NCI-H2227 treated with DMSO at 0.1 percent for 48 hours (cell line): ENCODE results near the gene RAB25.
"Not testable (repeated sequence)": the region's sequence is repeated elsewhere in the genome, so short reads cannot be mapped to it uniquely, and the experiment has no call there.

Source experiments
- DNase-seq: peaks from one replicate; lab custom pipeline; 2025; lab: John Stamatoyannopoulos, UW

RAB25 gene

GRCh38 chr1:156054500-156055280 lies 6.3 kb upstream of the RAB25 start, which contains the start of gene LAMTOR2:
LAMTOR2 (plus strand) TSS chr1:156054782; CDS start chr1:156054890, 108 bp downstream.
- DNase-seq: peak; percentile 98

DNA sequence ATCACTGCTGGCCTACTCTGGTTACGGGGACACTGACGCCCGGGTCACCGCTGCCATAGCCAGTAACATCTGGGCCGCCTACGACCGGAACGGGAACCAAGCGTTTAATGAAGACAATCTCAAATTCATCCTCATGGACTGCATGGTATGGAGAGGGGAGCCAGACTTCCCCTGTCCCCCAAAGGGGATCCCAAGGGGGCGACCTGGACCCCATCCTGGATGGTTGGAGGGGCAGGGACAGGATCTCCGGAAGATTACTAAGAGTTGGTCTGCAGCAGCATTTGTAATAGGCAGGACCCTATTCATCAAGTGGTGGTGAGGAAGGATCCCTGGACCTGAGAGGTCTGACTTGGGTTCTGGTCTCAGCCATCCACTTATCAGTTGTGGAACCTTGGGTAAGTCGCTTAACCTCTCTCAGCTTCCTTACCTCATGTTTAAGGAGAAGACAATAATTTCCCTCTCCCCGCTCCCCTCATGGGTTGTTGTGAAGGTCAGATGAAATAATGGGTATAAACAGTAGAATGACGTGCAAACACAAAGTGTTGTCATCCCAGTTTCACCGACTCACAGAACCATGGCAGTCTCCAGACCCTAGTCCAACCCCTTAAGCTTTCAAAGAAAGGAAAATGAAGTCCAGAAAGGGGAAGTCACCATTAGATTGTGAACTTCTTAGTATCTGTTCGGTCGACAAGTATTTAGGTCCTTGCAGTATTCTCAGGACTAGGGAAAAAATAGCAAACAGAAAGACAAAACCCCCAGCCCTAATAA lies 5.5 kb upstream of the RAB25 start:
- no peak for DNase-seq

DNA sequence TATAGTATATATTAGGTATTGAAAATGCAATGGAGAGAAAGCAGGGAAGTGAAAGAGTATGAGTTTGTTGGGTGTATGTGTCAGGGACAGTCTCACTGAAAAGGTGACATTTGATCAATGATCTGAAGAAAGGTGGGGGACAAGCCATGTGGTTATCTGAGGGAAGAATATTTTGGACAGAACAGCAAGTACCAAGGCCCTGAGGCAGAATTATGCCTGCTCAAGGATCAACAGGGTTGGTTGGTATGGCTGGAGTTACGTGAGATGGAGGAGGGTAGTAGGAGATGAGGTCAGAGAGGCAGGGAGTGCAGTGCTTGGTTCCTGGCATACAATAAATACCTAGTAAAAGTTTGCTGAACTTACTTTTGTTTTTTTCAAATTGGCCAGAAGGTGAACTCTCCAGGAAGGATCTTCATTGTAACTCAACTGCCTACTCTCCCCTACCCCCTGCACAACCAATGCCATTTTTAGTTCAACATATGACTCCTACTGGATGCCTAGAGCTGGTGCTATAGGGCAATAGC lies 4.6 kb upstream of the RAB25 start:
- DNase-seq: no peak

DNA sequence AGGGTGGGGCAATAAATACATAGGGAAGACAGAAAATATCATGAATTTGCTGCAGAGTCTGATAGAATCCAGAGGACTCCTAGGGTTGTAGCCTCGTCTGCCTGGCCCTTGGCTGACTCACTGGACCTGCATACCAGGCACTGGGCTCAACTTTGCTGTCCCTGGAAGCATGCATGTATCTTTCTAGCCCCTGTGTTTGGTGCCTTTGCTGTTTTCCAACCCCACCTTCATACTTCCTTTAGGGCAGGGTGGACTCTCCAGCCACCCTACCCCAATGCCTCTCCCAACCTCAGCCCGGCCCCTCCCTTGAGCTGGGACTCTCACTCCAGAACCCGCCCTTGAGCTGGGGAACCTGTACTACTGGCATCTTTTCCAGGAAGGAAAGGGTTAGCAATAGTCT lies 1.2 kb downstream of the RAB25 start:
- DNase-seq: no peak

DNA sequence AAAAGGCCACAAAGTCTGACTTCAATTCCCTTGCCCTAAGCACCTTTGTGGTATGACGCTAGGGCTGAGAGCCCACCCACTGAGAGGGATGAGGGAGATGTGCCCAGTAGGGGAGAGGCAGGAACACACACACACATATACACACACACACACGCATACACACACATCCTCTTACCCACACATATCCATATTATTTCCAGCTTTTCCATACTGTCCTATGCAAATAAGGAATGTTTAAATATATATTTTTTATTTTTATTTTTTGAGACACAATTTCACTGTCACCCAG lies 3.0 kb downstream of the RAB25 start:
- no peak for DNase-seq

DNA sequence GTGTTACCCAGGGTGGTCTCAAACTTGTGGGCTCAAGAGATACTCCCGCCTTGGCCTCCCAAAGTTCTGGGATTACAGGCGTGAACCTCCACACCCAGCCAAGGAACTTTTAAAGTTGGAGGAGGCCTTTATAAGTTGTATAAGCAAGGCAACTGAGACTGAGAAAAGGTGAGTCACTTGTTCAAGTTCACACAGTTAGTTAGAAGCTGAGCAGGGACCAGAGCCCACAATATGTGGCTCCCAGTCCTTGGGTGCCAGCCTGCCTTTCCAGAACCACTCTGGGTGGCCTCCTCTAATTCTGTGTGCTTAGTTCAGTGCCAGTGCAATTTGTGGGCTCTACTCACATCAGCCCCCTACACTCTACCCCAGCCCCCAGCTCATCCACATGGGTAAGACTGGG lies 3.7 kb downstream of the RAB25 start:
- DNase-seq: no peak

- no peak for DNase-seq
Observed at GRCh38 chr1:156065212-156065611, 4.3 kb downstream of the RAB25 start.

- no peak for DNase-seq
Observed at GRCh38 chr1:156065871-156066270, 4.9 kb downstream of the RAB25 start.

DNA sequence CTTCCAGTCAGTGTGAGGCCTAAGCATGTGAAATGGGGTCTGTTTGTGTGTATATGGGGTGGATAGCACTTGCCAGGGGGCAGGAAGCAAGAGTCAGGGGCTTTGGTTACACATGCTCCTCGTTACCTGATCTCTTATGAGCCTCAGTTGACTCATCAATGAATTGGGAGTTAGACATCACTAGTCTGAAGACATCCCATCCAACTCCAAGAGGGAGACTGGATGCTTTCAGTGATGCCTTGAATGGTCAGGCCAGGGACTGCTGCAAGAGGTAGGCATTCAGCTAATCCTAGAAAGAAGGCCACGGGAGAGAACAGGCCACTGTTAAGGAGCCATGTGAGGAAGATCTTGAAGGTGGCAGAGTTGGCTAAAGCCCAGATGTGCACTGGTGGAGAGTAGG lies 6.3 kb downstream of the RAB25 start:
- DNase-seq: no peak

- DNase-seq: no peak
Observed at GRCh38 chr1:156069490-156070455, 8.8 kb downstream of the RAB25 start.

DNA sequence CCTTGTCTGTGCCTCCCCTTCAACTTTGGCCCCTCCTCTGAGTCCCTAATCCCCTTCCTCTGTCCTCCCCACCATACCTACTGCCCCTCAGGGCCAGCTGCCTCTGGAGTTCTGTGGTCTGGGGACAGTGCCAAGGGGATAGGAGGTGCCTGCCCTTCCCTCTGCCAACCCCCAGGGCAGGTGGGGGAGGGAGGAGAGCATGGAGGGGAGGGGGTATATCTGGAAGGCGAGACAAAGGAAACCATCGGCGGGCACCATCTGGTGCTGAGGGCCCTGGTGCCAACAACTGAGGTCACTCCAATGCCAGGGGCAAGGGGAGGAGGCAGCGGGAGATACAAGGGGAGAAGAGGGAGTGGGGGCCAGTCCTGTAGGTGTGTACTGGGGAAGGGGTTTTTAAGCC lies 9.6 kb downstream of the RAB25 start:
- DNase-seq: no peak

DNA sequence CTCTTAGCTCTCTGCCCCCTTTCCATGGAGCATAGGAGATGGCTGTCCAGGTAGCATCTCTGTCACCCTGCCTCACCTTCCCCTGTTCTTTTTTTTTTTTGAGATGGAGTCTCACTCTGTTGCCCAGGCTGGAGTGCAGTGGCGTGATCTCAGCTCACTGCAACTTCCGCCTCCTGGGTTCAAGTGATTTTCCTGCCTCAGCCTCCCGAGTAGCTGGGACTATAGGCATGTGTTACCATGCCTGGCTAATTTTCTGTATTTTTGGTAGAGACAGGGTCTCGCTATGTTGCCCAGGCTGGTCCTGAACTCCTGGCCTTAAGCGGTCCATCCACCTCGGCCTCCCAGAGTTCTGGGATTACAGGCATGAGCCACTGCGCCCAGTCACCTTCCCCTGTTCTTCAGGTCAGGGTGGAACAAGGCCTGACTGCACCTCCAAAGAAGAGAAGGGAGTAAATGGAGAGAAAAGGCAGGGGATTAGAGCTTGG lies 10.4 kb downstream of the RAB25 start:
- DNase-seq: not testable (repeated sequence)

DNA sequence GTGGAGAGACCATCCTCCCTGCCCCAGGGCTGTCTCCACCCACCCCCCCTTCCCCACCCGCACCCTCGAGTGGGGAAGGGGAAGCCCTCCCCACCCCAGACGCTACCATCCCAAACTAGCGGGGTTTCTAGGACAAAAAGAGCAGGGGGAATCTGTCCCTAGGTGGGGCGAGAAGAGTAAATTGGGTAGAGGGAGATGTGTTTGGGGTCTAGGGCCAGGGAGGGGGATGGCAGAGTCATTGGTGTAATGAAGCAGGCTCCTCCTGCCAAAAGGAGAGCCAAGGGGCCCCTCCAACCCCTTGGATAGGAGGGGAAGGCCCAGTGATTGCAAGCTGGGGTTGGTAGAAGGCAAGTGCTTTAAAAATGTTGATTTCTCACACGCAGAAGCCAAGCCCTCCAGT lies 11.3 kb downstream of the RAB25 start:
- no peak for DNase-seq

DNA sequence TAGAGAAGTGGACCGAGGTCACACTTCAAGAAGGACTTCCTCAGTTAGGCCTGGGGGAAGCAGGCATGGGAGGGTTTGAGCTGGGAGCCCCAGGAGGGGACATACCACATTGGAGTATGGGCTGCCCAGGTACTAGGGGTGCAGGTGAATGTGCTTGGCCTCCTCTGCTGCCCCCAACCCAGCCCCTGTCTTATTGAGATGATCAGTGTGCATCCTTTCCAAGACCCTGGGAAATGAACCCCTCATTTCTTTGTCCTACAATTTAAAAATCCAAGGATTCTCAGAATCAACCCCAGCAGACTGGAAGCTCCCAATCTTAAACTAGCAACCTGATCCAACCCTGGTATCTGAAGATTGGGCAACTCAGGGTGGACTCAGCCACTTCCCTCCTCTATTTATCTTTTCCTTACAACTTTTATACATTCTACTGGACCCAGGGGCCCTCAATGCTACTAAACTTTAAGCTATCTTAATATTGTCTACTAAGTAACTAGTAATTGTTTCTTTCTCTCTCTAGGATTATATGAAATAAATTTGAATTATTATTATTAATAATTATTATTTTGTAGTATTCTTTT lies 12.2 kb downstream of the RAB25 start:
- DNase-seq: no peak

DNA sequence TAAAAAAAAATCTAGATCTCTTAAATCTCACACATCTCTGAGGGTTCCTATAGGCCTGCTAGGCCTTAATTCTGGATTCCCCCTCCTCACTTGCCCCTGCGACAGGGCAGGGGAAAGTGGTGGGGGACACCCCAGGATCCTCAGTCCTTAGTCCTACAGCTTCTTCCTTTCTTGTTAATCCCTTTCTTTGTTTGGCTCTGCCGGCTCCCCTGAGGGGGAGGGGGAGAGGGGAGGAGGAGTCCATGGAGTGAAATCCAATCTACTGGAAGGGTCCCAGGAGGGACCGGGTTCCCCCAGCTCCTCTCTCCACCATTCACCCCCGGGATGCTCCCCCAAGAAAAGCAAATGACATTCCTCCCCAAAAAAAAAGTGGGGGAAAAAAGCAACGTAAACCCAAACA lies 12.8 kb downstream of the RAB25 start:
- DNase-seq: no peak

DNA sequence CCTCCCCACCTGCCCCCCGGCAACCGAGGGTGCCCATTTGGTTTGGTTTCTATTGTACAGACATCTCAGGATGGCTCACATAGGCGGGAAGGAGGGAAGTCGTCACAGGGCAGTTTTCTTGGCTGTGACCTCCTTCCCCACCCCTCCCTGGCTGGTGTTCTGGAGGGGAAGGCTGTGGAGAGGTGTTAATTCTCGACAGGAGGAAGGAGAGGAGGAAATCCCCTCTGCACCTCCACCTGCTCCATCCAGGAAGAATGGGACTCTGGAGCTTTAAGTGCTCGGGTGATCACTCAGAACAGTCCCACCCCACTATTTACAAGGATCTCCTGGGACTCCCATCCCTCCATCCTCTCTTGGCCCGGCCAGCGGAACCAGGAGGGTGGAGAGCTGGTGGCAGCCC lies 13.7 kb downstream of the RAB25 start:
- no peak for DNase-seq

DNA sequence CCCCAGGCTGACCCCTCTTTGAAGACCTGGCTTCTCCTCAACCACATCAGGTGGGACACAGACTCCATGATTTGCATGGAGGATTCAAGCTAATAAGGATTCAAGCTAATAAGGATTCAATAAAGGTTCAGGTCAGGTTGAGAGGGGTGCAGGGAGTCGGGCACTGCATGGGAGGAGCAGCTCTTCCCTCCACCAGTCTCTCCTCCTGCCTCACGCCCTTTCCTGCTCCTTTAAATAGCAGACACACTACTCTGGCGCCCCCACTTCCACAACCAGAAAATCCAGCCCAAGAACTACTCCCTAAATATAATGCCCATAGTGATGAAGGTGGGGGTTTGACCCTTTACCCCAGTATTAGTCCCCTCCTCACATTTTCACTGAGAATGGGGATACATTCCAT lies 14.2 kb downstream of the RAB25 start:
- DNase-seq: no peak

- no peak for DNase-seq
Observed at GRCh38 chr1:156075775-156076204, 14.8 kb downstream of the RAB25 start.

DNA sequence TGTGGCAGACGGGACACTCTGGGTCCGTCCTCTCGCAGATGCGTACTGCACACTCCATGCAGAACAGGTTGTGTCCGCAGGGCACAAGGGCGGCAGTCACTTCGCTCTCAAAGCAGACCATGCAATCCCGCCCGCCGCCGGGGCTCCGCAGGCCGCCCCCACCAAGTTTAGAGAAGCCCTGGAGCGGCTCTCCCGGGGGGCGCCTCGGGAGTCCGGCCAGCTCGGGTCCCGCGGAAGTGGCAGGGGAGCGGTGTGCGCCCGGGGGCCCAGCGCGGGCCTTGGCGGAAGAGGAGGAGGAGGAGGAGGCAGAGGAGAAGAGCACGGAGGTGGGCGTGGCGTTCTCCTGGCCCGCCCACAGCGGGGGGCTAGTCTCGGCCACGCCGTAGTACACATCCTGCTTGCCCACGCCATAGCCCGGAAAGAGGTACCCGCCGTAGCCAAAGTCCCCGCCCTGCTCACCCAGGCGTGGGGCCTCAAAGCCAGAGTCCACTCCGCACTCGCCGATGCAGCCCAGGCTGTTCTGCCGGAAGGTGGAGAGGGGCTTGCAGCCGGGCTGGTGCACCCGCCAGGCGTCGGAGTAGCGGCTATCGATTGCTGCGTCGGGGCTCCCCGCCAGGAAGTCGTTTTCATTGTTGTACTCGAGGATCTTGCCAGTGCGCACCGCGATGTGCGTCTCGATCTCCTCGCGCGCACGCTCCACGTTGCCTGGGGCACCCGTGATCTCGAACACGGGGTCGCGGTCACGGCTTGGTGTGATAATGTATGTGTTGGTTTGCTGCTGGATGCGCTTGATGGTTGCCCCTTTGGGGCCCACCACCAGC lies 15.9 kb downstream of the RAB25 start:
- DNase-seq: no peak

- DNase-seq: no peak
Observed at GRCh38 chr1:156077430-156077760, 16.4 kb downstream of the RAB25 start.

DNA sequence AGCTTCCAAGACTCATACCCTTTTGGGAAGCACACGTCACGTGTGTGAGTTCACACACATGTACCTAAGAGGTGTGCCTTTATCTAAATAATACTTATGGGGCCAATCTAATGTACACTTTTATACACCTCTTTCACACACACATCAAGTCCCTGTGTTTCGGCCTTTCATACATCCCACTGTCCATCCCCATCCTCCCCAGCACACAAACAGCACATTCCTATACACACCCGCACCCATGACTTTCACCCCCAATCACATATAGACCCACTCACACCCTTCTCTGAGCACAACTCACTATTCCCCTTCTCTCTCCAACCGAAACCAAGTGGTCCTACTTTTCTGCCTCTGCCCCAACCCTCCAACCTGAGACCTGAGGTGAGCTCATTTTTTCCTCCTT lies 17.8 kb downstream of the RAB25 start:
- DNase-seq: no peak
